Panc1 (cell line): ENCODE measurements around the gene RIN1. TPM values are rescaled to one million over a fixed set of nuclear protein-coding genes. Genes with fewer than 3 reads are reported as not detected.

Experiments used
- ATAC-seq: fragments of 200-7000 bp; cut with Tn5 transposase; 2 replicates; pipeline ENCODE4 v1.9.1; 2020; ENCODE audit warnings: mild to moderate bottlenecking, moderate library complexity
- BruUV-seq: library from RNA; stranded (reverse); fragments of 400-500 nt; replicated peaks from 2 replicates; lab custom pipeline; 2021; lab: Mats Ljungman, UMichigan
- CTCF ChIA-PET: fragments of 300-600 bp; sonication (Branson Sonifier 250); formaldehyde crosslinking; loops from one replicate; lab custom pipeline; 2022; ENCODE audit warnings: antibody characterized with exemption; lab: Charles Lee
- POLR2A ChIA-PET: fragments of 300-600 bp; sonication (Branson Sonifier 250); formaldehyde crosslinking; loops from one replicate; lab custom pipeline; 2022; ENCODE audit warnings: antibody characterized with exemption; lab: Charles Lee
- DNase-seq: peaks from one replicate; pipeline ENCODE4 v3.0.0-alpha.2; 2010; ENCODE audit warnings: low read depth, low spot score
- H3K27ac ChIP-seq: 2 replicates; pipeline ENCODE4 v1.5.1; 2011; ENCODE audit warnings: mild to moderate bottlenecking, low read length, inconsistent platforms
- H3K27me3 ChIP-seq: fragments of 200-500 bp; sonication (Bioruptor generic); 2 replicates; pipeline ENCODE4 v1.6.0; 2014; ENCODE audit warnings: low read length, inconsistent platforms; ENCODE audit not compliant: control insufficient read depth, insufficient read depth
- H3K36me3 ChIP-seq: fragments of 200-500 bp; sonication (Bioruptor generic); 2 replicates; pipeline ENCODE4 v1.5.1; 2014; ENCODE audit warnings: inconsistent platforms, mild to moderate bottlenecking, low read length, moderate library complexity; ENCODE audit not compliant: control insufficient read depth, insufficient read depth
- H3K4me1 ChIP-seq: 2 replicates; pipeline ENCODE4 v1.5.1; 2011; ENCODE audit warnings: inconsistent platforms, mild to moderate bottlenecking, low read length, moderate library complexity; ENCODE audit not compliant: control insufficient read depth, insufficient read depth
- H3K4me3 ChIP-seq, 2 experiments: 2 replicates each; pipeline ENCODE4 v1.5.1; 2011 to 2012; ENCODE audit warnings: low read depth in 2 of 2, low read length in 2 of 2, mild to moderate bottlenecking in 2 of 2, inconsistent platforms in 1 of 2, moderate library complexity in 1 of 2
- H3K9me3 ChIP-seq: fragments of 200-500 bp; sonication (Bioruptor generic); 2 replicates; pipeline ENCODE4 v1.5.1; 2014; ENCODE audit warnings: low read depth, mild to moderate bottlenecking, inconsistent platforms, low read length, moderate library complexity; ENCODE audit not compliant: control insufficient read depth, insufficient read depth
- CTCF ChIP-seq: fragments of 450-650 bp; IDR thresholded peaks from 2 replicates; pipeline ENCODE4 v1.5.1; 2017; ENCODE audit warnings: mild to moderate bottlenecking
- POLR2AphosphoS5 ChIP-seq: IDR thresholded peaks from 2 replicates; pipeline ENCODE4 v1.6.1; 2012; ENCODE audit warnings: mild to moderate bottlenecking, low read depth, low read length, moderate library complexity
- REST ChIP-seq, 2 experiments: IDR thresholded peaks; 2 replicates each; pipeline ENCODE4 v1.6.1; 2011 to 2012; ENCODE audit warnings: low read depth in 2 of 2, control low read depth in 1 of 2, low read length in 1 of 2, mild to moderate bottlenecking in 1 of 2, moderate library complexity in 1 of 2; ENCODE audit not compliant: insufficient read depth in 1 of 2
- SIN3A ChIP-seq: IDR thresholded peaks from 2 replicates; pipeline ENCODE4 v1.6.1; 2012; ENCODE audit warnings: low read depth, mild to moderate bottlenecking, low read length, moderate library complexity, borderline replicate concordance; ENCODE audit not compliant: insufficient read depth
- TCF7L2 ChIP-seq: IDR thresholded peaks from 2 replicates; pipeline ENCODE4 v1.6.1; 2011; ENCODE audit warnings: mild to moderate bottlenecking, low read depth, low read length, inconsistent platforms
- in situ Hi-C: cut with HindIII; loops from 2 replicates; pipeline ENCODE4 v1.10.0; 2016; ENCODE audit warnings: low sequenced_read_pairs, low pct_unique_long_range_greater_than_20kb
- intact Hi-C: fragments of 100-400 bp; cut with micrococcal nuclease; formaldehyde crosslinking; loops from one replicate; pipeline ENCODE4 v1.10.0; 2022; ENCODE audit not compliant: unreplicated experiment
- total RNA-seq: library from RNA; stranded (reverse); gene quantifications from one replicate; pipeline ENCODE4 v1.2.1, GENCODE V29; 2021; ENCODE audit not compliant: unreplicated experiment

RIN1 gene
- total RNA-seq, 1 experiment from 2014 or later, result 21.7 TPM

GRCh38 chr11:66346476-66347424 lies 10.5 kb upstream of the RIN1 start:
- in situ Hi-C loops (no loop called here), intact Hi-C loops (no loop called here)
- ChIA-PET CTCF (interaction anchor here (1.0 to 1.8 kb wide), 2 partner anchors 35 to 36 kb away, joined by 4 to 5 read pairs; no protein-coding TSS in a partner anchor), POLR2A (interaction anchor here (1.0 kb wide), 1 partner anchor 24 kb away, joined by 8 read pairs; no protein-coding TSS in a partner anchor)
- no peaks in the 10 kb centered on the region for H3K9me3 ChIP-seq
- no peaks in the 10 kb centered on the region for H3K27me3 ChIP-seq
- H3K27ac ChIP-seq, result peak overlapping the region; percentile 79
- BruUV-seq, result no TSS peak
- DNase-seq, result no peak
- peak overlapping the region; percentile 71 to 91 for H3K4me3 ChIP-seq
- TF ChIP-seq TCF7L2 (no peak), CTCF (no peak), REST (IDR thresholded peaks at IDR 0.05; ENCODE audit: insufficient read depth in 1 of 2, low read depth in 2 of 2, low read length in 1 of 2) (peak in 1 of 2 experiments; percentile 68; a peak in 1 of 4 replicates), SIN3A (no peak), POLR2AphosphoS5 (no peak)
- H3K36me3 ChIP-seq, result peaks cover 3% of the 10 kb centered on the region; the same call in 1 of the 2 replicates
- ATAC-seq, result no peak
- peaks cover 24% of the 10 kb centered on the region for H3K4me1 ChIP-seq

GRCh38 chr11:66345316-66345649 lies 9.0 kb upstream of the RIN1 start:
- in situ Hi-C loops, result no loop called here
- intact Hi-C loops, result no loop called here
- no peak for DNase-seq
- ChIA-PET POLR2A (interaction anchor here (0.8 to 2.1 kb wide), 4 partner anchors 10 to 33 kb away, joined by 3 to 6 read pairs (median 6); partner anchors contain the start of gene RIN1), CTCF (interaction anchor here (0.6 kb wide), 2 partner anchors 12 to 32 kb away, joined by 3 to 5 read pairs; no protein-coding TSS in a partner anchor)
- no peaks in the 10 kb centered on the region for H3K9me3 ChIP-seq
- peak overlapping the region; percentile 91 to 98 for H3K4me3 ChIP-seq
- H3K36me3 ChIP-seq, result peaks cover 6% of the 10 kb centered on the region; the same call in 1 of the 2 replicates
- peak; percentile 31 for ATAC-seq
- H3K27ac ChIP-seq, result peak overlapping the region; percentile 94
- H3K4me1 ChIP-seq, result peaks cover 24% of the 10 kb centered on the region
- H3K27me3 ChIP-seq, result no peaks in the 10 kb centered on the region
- no TSS peak for BruUV-seq
- TF ChIP-seq REST (IDR thresholded peaks at IDR 0.05; ENCODE audit: insufficient read depth in 1 of 2, low read depth in 2 of 2, low read length in 1 of 2) (no peak), SIN3A (no peak), CTCF (no peak), TCF7L2 (no peak), POLR2AphosphoS5 (no peak)
